ENCODE data around the gene C2orf92.

The C2orf92 gene

DNA sequence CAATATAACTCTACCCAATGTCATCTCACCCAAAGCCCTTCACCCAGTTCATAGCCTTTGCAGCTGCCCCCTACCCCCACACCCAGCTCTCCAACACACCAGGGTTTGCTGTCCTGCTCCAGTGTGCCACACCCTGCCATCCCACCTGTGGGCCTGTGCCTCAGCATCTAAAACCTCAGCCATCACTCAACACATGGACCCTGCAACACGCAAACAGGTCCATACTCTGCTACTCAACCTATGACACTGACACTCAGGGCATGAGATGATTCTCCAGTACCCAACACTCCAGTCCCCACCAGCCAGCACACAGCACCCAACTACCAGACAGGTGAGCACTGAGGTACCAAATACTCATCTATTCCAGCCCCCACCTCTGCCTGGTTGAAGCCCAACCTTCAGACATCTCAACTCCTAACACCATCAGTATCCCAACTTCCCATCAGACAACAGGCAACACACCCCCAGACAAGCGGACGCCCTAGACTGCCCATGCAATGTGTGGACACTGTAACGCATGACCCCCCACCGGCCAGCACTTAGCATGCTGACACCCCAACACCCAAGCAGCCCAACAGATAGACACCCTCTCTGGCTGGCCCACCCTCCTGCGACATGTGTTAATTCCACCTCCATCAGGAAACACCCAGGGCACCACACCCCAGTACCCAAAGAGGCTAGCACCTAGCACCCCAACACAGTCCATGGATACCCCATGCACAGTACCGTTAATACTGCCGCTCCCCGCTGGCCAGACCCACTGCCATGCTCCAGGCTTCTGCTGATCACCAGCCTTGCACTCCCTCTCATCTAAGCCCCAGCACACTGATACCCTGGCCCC is 68.9 kb downstream of the C2orf92 start:
- H3K27me3 ChIP-seq (replicated peaks), result no peaks in the 10 kb centered on the region
- TF ChIP-seq, protein P1, sequence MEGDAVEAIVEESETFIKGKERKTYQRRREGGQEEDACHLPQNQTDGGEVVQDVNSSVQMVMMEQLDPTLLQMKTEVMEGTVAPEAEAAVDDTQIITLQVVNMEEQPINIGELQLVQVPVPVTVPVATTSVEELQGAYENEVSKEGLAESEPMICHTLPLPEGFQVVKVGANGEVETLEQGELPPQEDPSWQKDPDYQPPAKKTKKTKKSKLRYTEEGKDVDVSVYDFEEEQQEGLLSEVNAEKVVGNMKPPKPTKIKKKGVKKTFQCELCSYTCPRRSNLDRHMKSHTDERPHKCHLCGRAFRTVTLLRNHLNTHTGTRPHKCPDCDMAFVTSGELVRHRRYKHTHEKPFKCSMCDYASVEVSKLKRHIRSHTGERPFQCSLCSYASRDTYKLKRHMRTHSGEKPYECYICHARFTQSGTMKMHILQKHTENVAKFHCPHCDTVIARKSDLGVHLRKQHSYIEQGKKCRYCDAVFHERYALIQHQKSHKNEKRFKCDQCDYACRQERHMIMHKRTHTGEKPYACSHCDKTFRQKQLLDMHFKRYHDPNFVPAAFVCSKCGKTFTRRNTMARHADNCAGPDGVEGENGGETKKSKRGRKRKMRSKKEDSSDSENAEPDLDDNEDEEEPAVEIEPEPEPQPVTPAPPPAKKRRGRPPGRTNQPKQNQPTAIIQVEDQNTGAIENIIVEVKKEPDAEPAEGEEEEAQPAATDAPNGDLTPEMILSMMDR (IDR thresholded peaks at IDR 0.05; ENCODE audit: low read depth, low read length, missing control alignments), result no peak
- in situ Hi-C loops (cut with HindIII; ENCODE audit: low pct_ligation_motif_present, low sequenced_read_pairs), result no loop called here
- H3K27ac ChIP-seq, result no peak overlapping the region
- DNase-seq, result no peak
- no peak overlapping the region for H3K4me3 ChIP-seq (ENCODE audit: low read depth, low read length)
- no peaks in the 10 kb centered on the region for H3K36me3 ChIP-seq (replicated peaks)

GRCh38 chr2:97739020-97739892 is 69.7 kb downstream of the C2orf92 start:
- H3K36me3 ChIP-seq (replicated peaks), result no peaks in the 10 kb centered on the region
- H3K27me3 ChIP-seq (replicated peaks), result no peaks in the 10 kb centered on the region
- TF ChIP-seq, protein P1 (IDR thresholded peaks at IDR 0.05; ENCODE audit: low read depth, low read length, missing control alignments), result no peak
- no peak for DNase-seq
- in situ Hi-C loops (cut with HindIII; ENCODE audit: low pct_ligation_motif_present, low sequenced_read_pairs), result no loop called here
- no peak overlapping the region for H3K27ac ChIP-seq
- no peak overlapping the region for H3K4me3 ChIP-seq (ENCODE audit: low read depth, low read length)

DNA sequence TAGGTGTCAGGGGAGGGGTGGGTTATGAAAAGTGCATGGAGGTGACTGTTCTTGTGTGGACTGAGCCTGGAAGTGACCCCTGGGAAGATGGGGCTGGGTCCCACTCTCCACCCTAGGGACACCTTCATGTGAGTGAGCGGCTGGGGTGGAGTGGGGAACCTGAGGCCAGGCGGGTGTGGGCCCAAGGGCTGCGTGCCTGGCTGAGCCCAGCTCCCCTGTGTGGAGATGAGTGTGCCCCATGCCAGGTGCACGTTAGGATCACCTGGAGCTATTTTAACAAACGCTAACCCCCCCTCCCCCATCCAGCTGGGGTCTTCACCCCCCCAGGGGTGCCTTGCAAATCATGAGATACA is 70.4 kb downstream of the C2orf92 start:
- no peaks in the 10 kb centered on the region for H3K36me3 ChIP-seq (replicated peaks)
- DNase-seq, result no peak
- in situ Hi-C loops (cut with HindIII; ENCODE audit: low pct_ligation_motif_present, low sequenced_read_pairs), result no loop called here
- no peak overlapping the region for H3K27ac ChIP-seq
- no peak overlapping the region for H3K4me3 ChIP-seq (ENCODE audit: low read depth, low read length)
- H3K27me3 ChIP-seq (replicated peaks), result no peaks in the 10 kb centered on the region
- TF ChIP-seq, protein P1 (IDR thresholded peaks at IDR 0.05; ENCODE audit: low read depth, low read length, missing control alignments), result no peak

DNA sequence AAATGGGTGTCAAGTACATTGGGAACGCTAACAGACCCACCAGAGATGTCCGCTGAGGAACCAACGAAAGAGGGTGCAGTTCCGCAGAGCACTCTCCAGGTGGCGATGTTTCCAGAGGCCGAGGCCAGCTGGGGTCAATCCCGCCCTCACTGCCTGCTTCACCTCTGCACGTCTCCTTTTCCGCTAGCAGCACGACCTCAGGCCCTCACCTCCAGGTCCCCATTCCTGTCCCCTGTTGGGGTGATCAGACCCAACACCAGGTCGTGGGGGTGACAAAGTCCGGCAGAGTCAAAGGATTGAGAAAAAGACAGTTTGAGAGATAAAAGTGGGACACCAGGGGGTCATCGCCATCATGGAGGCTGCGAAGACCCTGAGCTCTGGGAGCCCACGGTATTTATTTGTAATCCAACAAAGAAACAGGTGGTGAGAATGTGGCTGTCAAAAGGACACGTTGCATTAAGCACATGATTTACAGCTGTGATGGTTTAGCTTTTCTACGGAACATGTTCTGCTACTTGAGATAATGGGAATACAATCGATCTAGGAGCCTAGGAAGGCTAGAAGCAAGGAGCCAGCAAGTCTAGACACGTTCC is 71.2 kb downstream of the C2orf92 start:
- no peak overlapping the region for H3K27ac ChIP-seq
- TF ChIP-seq, protein P1 (IDR thresholded peaks at IDR 0.05; ENCODE audit: low read depth, low read length, missing control alignments), result peak; percentile 85
- H3K36me3 ChIP-seq (replicated peaks), result no peaks in the 10 kb centered on the region
- in situ Hi-C loops (cut with HindIII; ENCODE audit: low pct_ligation_motif_present, low sequenced_read_pairs), result no loop called here
- DNase-seq, result no peak
- H3K4me3 ChIP-seq (ENCODE audit: low read depth, low read length), result no peak overlapping the region
- no peaks in the 10 kb centered on the region for H3K27me3 ChIP-seq (replicated peaks)

- Histone ChIP-seq H3K27ac (no peak overlapping the region), H3K4me3 (ENCODE audit: low read depth, low read length) (no peak overlapping the region), H3K36me3 (replicated peaks) (no peaks in the 10 kb centered on the region), H3K27me3 (replicated peaks) (no peaks in the 10 kb centered on the region)
- in situ Hi-C loops (cut with HindIII; ENCODE audit: low pct_ligation_motif_present, low sequenced_read_pairs), result no loop called here
- no peak for DNase-seq
- TF ChIP-seq, protein P1 (IDR thresholded peaks at IDR 0.05; ENCODE audit: low read depth, low read length, missing control alignments), result no peak
Measured at GRCh38 chr2:97741251-97741650, 71.7 kb downstream of the C2orf92 start.
